Measurements from ENCODE around the gene CNOT6. TPM values are rescaled to one million over a fixed set of nuclear protein-coding genes. Genes with fewer than 3 reads are reported as not detected.

CNOT6 gene
- total RNA-seq, 1 experiment from 2014 or later = 60.9 TPM

DNA sequence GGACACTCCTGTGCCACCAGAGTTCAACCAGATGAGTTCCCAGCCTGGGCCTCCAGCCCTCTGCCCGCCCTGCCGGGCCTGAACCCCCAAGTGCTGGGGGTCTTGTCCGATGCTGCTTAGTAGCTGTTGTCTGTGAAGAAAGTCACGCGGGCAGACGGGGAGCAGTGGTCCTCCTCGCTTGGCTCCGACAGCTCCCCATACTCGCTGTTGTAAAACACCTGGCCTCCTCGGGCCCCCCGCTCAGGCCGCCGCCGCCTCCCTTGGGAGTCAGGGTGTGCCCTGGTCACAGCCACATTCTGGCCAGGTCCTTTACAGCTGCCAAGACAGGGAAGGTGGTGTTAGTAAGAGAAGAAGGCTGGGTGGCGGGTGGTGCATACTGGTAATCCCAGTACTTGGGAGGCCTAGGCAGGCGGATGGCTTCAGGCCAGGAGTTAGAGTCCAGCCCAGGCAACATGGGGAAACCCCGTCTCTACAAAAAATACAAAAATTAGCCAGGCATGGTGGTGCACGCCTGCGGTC lies 109.0 kb downstream of the CNOT6 start:
- intact Hi-C loops (cut with micrococcal nuclease; ENCODE audit: unreplicated experiment) = no loop called here
- Histone ChIP-seq H3K36me3 (ENCODE audit: insufficient read depth, low read length, poor library complexity, severe bottlenecking) (no peaks in the 10 kb centered on the region), H3K4me3 (ENCODE audit: low read depth, low read length, poor library complexity, severe bottlenecking) (no peak overlapping the region), H3K4me1 (ENCODE audit: insufficient read depth, low read length, poor library complexity, severe bottlenecking) (no peaks in the 10 kb centered on the region), H3K27ac (ENCODE audit: low read depth, low read length, poor library complexity, severe bottlenecking) (no peak overlapping the region), H3K9me3 (ENCODE audit: low read depth, low read length, poor library complexity, severe bottlenecking) (no peaks in the 10 kb centered on the region), H3K27me3 (replicated peaks; ENCODE audit: insufficient read depth, low read depth, low read length, poor library complexity) (no peaks in the 10 kb centered on the region)
- BruUV-seq (replicated peaks) = no TSS peak
- no peak for TF ChIP-seq EZH2 (IDR thresholded peaks at IDR 0.05; ENCODE audit: borderline replicate concordance, low read depth, low read length, poor library complexity, severe bottlenecking)
- TF ChIP-seq, protein P1, sequence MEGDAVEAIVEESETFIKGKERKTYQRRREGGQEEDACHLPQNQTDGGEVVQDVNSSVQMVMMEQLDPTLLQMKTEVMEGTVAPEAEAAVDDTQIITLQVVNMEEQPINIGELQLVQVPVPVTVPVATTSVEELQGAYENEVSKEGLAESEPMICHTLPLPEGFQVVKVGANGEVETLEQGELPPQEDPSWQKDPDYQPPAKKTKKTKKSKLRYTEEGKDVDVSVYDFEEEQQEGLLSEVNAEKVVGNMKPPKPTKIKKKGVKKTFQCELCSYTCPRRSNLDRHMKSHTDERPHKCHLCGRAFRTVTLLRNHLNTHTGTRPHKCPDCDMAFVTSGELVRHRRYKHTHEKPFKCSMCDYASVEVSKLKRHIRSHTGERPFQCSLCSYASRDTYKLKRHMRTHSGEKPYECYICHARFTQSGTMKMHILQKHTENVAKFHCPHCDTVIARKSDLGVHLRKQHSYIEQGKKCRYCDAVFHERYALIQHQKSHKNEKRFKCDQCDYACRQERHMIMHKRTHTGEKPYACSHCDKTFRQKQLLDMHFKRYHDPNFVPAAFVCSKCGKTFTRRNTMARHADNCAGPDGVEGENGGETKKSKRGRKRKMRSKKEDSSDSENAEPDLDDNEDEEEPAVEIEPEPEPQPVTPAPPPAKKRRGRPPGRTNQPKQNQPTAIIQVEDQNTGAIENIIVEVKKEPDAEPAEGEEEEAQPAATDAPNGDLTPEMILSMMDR (conservative IDR thresholded peaks at IDR 0.05; ENCODE audit: low read depth, low read length) = no peak
- no peak for DNase-seq (ENCODE audit: low spot score)
- ChIA-PET POLR2A (ENCODE audit: low non-redundant PET) (no interaction called here), CTCF (no interaction called here)

DNA sequence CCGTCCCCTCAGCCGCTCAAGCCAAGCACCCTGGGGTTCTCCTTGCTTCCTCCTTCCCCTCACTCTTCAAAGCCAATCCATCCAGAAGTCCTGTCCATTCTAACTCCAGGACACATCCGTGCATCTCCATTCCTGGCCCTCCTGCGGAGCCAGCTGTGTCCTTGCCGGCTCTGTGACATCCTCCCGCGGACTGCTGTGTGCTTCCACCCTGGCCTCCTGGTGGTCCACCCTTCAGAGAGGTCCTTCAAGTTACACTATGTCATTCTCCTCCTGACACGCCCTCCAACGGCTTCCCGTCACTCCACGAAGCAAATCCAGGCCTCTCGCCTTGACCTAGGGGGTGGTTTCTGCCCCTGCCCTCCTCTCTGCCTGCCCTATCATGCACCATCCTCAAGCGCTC lies 110.1 kb downstream of the CNOT6 start:
- Histone ChIP-seq H3K4me1 (ENCODE audit: insufficient read depth, low read length, poor library complexity, severe bottlenecking) (no peaks in the 10 kb centered on the region), H3K36me3 (ENCODE audit: insufficient read depth, low read length, poor library complexity, severe bottlenecking) (no peaks in the 10 kb centered on the region), H3K9me3 (ENCODE audit: low read depth, low read length, poor library complexity, severe bottlenecking) (no peaks in the 10 kb centered on the region), H3K27ac (ENCODE audit: low read depth, low read length, poor library complexity, severe bottlenecking) (no peak overlapping the region), H3K4me3 (ENCODE audit: low read depth, low read length, poor library complexity, severe bottlenecking) (no peak overlapping the region), H3K27me3 (replicated peaks; ENCODE audit: insufficient read depth, low read depth, low read length, poor library complexity) (no peaks in the 10 kb centered on the region)
- ChIA-PET POLR2A (ENCODE audit: low non-redundant PET) (no interaction called here), CTCF (no interaction called here)
- TF ChIP-seq, protein P1 (conservative IDR thresholded peaks at IDR 0.05; ENCODE audit: low read depth, low read length) = no peak
- no peak for TF ChIP-seq EZH2 (IDR thresholded peaks at IDR 0.05; ENCODE audit: borderline replicate concordance, low read depth, low read length, poor library complexity, severe bottlenecking)
- BruUV-seq (replicated peaks) = no TSS peak
- DNase-seq (ENCODE audit: low spot score) = no peak
- intact Hi-C loops (cut with micrococcal nuclease; ENCODE audit: unreplicated experiment) = no loop called here

DNA sequence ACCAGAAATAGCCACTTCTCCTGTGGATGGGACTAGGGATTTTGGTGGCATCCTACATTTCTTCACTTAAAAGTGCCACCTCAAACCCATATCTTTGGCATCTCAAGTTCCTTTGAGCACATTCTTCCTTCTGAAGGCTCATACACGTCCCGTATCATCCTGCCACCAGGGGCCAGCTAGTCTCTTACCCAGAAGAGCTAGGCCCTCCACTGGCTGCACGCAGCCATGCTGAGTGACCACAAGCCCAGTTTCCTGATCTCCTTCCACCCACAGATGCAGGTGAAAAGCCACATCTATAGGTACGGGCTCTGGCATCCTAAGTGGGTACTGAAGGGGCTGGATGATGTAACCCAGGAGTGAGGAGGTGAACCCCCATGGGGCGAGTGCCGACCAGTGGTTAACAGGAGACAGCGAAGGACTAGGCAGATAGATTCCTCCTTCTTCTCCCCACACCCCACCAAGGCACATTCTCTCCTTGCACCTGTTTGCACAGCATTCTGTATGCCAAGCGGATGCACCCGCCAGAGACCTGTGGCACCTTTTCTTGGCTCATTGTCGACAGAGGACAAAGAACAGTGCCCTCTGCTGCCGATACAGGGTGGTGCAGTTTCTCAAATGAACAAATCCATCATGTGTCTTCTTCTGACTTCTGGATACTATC lies 111.5 kb downstream of the CNOT6 start:
- POLR2A ChIA-PET (ENCODE audit: low non-redundant PET) = no interaction called here
- DNase-seq (ENCODE audit: low spot score) = peak; percentile 60
- H3K27ac ChIP-seq (ENCODE audit: low read depth, low read length, poor library complexity, severe bottlenecking) = no peak overlapping the region
- no peak for TF ChIP-seq EZH2 (IDR thresholded peaks at IDR 0.05; ENCODE audit: borderline replicate concordance, low read depth, low read length, poor library complexity, severe bottlenecking)
- TF ChIP-seq, protein P1 (conservative IDR thresholded peaks at IDR 0.05; ENCODE audit: low read depth, low read length) = peak; percentile 77
- H3K9me3 ChIP-seq (ENCODE audit: low read depth, low read length, poor library complexity, severe bottlenecking) = no peaks in the 10 kb centered on the region
- BruUV-seq (replicated peaks) = no TSS peak
- H3K4me1 ChIP-seq (ENCODE audit: insufficient read depth, low read length, poor library complexity, severe bottlenecking) = no peaks in the 10 kb centered on the region
- H3K36me3 ChIP-seq (ENCODE audit: insufficient read depth, low read length, poor library complexity, severe bottlenecking) = no peaks in the 10 kb centered on the region
- no peak overlapping the region for H3K4me3 ChIP-seq (ENCODE audit: low read depth, low read length, poor library complexity, severe bottlenecking)
- no peaks in the 10 kb centered on the region for H3K27me3 ChIP-seq (replicated peaks; ENCODE audit: insufficient read depth, low read depth, low read length, poor library complexity)
- intact Hi-C loops (cut with micrococcal nuclease; ENCODE audit: unreplicated experiment) = no loop called here
- CTCF ChIA-PET = no interaction called here
